HG02970 (cell line): ENCODE results near the gene C1orf35.

Experiments
- ATAC-seq: cut with Tn5 transposase; IDR thresholded peaks from one replicate; pipeline ENCODE4 v1.9.1; 2021; ENCODE audit warnings: mild to moderate bottlenecking, moderate library complexity, moderate number of reproducible peaks; ENCODE audit not compliant: unreplicated experiment, low FRiP score

C1orf35 gene

DNA sequence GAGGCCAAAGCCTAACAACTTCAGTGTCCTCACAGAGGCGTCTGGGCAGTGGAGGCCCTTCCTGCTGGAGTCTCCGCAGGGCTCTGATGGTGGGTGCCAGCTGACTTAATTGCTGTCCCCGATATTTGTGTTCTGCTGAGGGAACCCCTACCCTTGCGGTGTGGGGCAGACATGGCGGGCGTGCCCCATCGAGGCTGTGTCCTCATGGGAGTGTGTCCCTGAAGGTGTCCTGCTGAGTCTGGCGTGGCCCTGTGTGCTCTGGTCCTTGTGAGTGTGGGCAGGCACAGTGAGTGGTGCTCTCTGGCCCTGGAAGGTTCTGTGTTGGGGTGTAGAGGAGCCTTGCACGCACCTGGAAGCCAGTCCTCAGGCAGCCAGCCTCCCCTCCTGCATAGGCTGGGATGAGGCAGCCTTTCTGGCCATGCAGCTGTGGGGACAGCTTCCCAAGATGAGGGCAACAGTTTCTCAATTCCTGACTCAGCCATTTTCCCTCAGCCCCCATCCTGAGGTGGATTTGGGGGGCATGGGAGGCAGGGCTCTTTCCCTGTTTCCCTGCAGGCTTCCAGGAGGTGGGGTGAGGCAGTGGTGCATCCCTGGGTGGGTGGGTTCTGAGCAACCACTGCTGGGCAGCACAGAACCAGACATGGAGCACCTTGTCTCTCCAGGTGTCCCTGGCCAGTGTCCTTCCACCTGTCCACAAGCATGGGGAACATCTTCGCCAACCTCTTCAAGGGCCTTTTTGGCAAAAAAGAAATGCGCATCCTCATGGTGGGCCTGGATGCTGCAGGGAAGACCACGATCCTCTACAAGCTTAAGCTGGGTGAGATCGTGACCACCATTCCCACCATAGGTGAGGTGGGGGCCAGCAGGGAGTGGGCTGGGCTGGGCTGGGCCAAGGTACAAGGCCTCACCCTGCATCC lies 6.5 kb downstream of the C1orf35 start:
- no peak for ATAC-seq

DNA sequence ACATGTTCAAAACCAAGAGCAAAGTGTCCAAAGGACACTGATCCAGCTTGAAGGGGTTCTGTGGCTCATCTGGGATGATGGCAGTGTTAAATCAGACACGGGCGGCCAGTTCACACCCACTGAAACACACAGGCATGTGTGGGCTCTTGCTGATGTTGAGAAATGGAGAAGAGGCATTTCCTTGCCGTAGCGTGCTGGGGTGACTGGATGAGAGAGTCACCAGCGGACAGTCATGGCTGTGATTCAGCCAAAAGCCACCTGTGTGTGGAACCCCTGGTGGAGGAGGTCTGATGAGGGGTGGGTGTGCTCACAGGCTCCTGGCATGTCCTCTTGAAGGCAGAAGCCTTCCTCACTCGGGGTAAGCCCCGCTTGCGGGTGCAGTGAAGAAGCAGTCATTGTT lies 7.2 kb downstream of the C1orf35 start:
- no peak for ATAC-seq

DNA sequence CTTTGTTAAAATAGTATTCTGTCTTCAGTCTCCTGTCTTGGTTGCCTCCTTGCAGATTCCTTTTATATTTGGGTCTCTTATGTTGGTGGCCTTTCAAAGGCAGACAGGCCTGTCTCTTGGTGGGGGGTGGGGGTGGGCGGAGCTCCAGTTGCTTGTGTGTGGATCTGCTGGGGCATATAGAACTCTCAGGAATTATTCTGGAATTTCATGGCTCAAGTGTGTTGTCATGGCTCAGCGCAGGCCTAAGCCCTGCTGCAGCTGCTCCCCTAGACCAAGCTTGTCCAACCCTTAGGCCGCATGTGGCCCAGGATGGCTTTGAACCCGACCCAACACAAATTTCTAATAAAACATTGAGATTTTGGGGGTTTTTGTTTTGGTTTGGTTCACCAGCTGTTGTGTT lies 8.0 kb downstream of the C1orf35 start:
- no peak for ATAC-seq

DNA sequence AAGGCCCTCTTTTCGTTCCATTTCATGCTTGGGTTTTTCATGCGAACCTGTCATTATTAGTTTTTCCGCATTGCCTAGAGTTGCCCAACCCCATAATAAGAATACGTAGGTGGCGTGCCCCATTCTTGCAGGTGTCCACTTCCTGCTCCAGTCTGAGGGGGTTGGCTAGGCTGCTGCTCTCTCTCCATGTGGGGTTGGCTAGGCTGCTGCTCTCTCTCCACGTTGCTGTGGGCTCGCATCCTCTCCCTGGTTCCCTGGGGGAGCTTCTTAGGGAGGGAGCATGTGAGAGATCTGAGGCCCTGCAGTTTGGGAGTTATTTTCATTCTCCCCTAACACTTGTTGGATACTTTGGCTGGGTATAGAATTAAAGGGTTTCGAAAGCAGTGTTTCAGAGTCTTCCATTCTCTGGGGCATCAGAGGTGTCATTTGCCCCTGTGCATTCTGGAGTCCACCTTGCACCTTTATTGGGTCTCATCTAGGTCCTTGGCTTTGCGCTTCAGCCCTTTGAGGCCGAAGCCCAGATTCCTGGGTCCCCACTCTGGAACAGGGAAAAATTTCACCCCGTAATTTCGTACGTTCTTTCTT lies 8.6 kb downstream of the C1orf35 start:
- no peak for ATAC-seq

DNA sequence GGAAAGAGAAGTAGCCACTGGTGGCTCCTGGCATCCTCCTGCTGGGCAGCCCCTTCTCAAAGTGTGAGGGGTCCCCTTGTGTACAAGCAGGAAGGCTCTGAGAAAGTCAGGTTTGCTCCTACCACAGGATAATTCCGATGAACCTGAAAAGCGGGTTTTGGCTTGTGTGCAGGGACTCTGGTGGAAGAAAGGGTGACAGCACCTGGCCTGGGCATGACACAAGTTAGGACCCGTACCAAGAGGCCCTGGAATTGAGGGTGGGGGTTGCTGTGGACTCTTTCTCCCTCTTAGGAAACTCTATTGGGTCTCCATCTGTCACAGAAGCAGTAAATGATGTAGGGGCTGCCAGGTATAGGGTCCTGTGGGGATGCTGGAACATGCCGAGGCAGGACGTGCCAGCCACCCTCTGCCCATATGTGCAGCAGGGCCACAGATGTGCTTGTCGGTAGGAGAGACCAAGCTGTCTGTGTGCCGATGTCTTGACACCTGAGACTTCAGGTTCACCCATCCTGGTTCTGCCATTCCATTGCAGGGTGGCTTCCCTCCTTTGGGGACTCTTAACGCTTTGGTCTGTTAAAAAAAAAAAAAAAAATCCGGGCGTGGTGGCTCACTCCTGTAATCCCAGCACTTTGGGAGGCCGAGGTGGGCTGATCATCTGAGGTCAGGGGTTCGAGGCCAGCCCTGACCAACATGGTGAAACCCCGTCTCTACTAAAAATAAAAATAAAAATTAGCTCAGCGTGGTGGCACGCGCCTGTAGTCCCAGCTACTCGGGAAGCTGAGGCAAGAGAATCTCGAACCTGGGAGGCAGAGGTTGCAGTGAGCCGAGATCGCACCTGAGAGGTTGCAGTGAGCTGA lies 9.8 kb downstream of the C1orf35 start:
- no peak for ATAC-seq

DNA sequence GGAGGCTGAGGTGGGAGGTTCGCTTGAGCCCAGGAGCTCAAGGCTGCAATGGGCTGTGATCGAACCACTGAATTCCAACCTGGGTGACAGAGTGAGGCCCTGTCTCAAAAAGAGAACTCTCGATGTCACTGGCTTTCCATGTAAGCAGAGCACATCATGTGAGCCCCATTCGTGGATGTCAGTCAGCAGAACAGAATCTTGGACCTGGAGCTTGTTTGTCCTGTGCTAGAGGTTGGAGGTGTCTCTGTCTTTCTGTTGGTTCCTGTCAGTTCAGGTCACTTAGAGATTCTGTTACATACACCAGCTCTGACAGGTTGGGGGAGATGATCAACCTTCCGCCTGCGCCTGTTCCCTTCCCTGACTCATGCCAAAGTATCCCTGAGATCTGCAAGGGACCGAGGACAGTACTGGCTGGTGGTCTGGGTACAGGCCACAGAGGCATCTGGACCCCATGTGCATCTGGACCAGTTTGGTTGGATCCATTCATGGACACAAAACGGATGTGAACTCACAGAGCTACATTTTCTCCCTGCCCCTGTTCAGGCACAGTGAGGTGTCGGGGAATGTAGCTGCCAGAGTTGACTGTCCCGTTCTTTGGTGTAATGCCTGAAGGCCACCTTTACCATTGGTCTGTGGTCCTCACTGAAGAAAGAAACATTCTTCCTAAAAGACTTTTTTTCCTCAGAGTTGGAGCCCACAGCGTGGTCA lies 10.6 kb downstream of the C1orf35 start:
- no peak for ATAC-seq

DNA sequence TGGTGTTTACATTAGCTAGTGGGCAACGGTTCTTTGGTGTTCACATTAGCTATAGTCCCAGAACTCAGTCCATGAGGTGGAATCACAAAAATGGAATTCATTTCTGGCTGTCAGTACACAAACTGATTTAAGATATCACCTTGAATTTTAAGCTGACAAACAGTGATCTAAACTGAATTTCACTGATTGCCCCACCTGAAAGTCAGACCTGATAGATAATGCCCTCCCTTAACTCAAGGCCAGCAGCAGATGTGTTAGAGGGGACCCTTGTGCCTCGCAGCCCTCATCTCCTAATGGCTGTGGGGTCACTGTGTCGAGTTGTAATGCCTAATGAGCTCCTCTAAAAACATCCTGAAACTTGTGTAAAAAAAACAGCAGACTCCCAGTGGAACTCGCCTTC lies 12.0 kb downstream of the C1orf35 start:
- ATAC-seq, result no peak

DNA sequence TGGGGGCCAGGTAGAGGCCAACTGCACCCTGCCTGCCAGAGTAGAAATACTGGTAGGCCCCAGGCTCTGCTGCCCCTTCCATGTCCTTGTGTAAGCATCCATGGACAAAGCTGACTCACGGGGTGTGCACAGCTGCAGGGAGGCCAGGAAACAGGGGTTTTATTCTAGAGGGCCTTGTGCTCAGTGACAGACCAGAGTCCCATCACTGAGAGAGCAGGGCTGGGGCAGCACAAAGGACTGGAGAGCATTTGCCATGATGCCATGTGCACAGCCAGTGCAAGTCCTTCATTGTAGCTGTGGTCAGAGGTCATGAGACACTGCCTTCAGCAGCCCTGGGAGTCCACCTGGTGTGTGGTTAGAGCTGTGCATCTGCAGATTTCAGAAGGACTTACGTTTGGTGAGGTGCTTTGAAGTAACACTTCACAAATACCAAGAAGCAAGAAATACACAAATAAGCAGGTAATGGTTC lies 12.5 kb downstream of the C1orf35 start:
- ATAC-seq, result no peak

DNA sequence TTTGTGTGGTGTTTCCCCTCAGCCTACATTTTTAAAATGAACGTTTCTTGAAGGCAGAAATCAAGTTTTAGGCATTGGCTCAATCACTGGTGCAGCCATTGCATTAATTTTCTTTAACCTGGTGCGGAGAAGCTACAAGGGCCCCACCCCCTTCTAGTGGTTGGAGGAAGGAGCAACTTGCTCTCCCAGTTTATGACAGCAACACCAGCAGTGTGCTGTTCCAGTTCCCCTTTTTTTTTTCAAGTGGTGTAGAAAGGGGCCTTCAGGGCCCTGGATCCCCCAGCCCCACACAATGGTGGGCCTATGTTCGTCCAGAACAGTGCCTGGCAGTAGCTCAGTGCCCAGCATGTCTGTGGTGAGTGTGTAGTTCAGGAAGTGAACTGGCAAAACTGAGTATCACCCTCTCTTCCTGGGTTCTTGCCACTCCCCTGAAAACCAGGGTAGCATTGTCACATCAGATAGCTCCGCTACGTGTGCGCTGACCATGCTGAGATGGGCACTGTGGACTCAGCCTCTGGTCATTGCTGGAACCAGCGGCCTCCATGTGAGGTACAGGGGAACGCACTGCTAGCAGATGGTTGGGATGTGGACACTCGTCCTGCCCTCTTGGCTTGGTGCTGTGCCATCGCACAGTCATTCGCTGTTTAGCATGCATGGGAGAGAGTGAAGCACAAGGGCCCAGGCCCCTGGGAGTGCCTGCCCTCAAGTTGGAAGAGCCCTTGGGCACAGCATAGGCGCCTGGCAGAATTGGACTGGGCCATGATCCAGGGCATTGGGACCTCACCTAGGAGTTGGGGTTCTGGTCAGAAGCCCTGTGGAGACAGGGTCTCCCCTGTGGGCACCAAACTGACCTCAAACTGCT lies 13.4 kb downstream of the C1orf35 start:
- ATAC-seq, result no peak

DNA sequence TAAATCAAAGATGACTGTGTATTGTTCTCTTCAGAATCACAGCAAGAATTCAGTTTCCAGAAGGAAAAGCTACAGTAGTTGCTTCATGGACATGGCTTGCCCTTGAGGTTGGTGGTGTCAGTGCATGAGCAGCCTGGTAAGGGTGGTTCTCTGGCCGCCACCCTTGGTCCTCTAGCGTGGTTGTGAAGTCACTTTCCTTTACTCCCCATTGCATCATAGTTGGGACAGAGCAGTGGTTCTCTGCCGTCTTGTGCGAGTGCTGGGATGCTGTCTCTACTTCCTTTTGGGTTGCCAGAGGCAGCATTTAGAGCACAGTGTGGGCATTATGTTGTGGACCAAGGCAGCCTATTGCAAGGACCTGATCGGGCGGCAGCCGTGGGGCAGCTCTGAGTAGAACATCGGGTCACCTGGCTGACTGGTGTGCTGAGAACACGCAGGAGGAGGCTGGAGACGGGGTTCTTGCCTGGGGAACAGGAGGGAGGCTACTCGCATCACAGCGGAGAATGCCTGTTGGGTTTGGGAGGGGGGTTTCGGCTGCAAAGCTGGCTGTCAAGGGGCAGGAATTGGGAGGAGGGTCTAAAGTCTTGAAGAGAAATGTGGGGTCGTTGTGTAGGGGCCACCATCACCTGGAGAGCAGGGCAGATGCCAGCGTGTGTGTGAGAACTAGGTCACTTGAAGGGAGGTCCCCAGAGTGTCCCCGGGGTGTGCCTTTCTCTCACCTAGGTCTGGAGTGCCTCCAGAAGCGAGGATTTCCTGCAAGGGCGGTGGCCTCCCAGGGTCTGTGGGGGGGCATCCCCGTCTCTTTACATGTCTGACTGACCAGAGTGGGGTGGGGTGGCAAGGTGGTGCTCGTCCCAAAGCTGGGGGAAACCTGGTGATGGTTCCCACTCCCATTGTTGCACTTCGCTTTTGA lies 14.3 kb downstream of the C1orf35 start:
- no peak for ATAC-seq

DNA sequence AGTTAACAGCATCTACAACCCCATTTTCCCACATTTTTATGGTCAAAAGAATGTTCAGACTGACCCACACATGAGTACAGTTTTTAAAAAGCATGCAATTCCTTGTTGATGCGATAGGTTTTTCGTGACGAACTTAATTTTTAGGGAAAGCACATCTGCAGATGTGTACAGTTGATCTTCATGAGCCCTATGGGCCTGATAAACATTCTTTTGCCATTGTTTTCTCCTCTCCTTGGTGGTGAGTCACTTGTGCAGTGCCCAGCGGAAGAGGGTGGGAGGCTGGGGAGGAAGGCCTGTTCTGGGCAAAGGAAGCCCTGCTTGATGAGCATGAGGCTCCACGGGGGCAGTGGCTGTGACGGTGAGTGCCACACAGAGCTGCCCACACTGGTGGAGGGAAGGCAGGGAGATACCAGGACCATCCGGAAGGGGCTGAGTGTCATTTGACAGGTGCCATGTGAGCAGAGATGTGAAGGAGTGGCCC lies 15.3 kb downstream of the C1orf35 start:
- no peak for ATAC-seq

DNA sequence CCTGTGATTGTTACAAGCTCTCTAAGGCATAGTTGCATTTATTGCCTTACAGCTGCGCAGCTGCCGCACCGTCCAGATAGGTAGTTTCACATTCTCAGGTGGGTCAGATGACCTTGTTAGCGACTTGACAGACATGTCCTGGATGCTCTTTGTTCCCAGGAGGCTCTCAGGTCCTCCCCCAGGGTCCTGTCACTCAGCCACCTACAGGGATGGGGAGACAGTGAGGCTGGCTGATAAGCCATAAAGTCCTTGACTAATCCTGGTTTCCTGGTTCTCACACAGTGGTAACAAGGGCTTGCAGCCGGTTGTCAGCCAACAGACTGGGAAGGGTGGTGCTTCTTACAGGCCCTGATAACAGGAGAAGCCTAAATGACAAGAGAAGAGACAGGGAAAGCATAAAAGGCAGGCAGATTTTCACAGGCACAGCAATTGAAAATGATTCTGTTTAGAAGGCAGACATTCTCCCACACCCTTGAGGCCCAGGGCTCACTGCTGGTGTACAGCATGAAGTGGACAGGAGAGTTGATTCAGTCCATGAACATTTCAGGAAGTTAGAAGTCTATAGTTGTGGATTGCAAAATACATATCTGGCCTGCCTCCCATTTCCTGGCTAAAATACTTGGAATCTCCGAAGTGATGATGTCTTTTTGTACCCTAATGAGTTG lies 17.7 kb downstream of the C1orf35 start:
- ATAC-seq, result no peak

DNA sequence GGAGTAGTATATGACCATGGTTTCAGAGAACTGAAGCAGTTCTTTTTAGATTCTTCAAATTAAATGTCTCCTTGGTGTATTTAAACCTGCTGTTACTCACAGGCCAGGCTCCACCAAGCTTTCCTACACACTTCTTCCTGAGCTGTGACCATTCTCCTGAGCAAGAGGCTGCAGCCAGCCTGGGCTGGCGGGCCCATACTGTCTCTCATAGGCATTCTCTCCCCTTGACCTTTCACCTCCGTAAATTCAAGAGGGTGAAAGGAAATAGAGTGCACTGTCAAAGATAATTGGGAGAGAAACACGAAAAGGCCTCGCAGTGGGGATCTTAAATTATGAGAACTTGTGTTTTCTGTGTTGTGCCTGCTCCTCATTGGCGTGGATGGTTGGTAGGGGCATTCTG lies 18.3 kb downstream of the C1orf35 start:
- ATAC-seq, result no peak

DNA sequence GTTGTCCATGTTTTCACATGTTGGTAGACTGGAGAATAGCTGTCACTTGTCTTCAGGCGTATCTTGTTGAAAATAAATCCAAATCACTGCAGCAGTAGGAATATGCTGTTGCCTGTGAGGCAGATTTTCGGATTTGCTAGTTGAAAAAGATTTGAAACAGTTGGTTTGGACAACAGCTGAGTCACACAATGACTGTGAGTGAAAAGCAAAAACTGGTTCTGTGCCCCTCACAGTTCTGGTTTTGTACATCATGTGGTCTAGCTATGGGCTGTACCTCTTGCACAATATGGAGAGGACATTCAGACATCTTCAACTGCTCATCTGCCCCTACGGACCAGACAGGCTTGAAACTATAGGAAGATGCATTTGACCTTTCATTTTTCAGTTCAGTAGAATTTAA lies 18.8 kb downstream of the C1orf35 start:
- ATAC-seq, result no peak

DNA sequence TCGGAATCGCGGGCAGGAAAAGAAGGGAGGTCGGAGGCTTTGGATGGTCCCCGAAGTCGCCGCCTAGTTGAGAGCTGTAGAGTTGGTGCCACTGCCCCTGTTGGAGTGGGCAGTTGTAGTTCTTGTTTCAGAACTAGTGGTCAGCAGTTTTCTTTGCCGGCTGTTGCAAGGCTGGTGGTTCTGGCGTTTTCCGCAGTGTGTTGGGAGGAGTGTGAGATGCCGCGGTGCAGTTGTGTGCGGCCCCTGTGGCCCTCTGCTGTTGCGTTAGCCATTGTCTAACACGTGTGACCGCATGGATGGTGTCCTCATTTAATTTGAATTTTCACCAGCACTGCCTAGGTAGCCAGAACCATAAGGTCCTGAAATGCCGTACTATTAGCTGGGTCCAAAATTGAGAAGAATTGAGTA lies 19.2 kb downstream of the C1orf35 start:
- no peak for ATAC-seq

DNA sequence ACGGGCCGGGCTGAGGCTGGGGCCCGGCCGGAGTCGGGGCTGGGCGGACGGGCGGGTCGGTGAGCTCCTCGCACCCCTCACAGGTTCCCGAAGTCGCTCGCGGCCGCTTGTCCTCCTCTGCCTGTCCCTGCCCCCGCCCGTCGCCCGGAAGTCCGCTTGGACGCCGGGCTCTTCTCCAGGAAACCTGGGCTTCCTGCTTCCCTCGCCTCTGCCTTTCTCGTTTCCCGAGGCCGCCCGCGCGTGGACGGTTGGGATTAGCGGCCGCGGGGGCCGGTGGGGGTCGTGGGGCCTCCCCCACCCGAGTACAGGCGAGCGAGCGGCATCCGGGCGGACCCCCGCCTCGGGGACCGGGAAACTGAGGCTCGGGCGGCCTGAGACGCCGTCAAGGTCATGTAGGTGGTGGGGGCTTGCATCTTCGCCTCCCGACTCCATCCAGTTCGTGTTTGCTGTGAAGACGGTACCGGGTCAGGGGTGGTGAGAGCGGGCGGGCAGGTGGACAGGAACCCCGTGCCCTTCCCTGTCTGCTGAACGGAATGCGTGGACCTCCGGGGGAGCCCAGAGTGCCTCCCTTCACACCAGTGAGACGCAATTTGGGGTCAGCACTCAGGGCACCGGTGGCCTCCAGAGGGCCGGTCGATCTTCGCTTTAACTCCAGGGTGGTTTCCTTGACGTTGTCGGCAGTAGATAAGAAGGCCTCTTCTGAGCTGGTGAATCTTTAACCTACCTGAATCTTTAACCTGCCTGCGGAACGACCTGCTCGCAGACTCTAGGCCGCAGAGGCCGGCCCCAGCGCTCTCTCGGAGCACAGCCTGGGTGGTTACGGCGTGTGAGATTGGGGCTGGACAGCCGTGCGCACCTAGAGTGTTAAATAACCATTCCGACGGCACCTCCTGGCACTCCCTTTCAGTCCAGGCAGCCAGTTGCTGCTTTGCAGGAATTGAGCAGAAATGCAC lies 19.9 kb downstream of the C1orf35 start:
- ATAC-seq, result peak; percentile 3
